Left cardiac atrium (tissue), 4 donors: Measurements from ENCODE around the gene BICDL1. TPM values are rescaled to one million over a fixed set of nuclear protein-coding genes. Genes with fewer than 3 reads are reported as not detected.
A peak's percentile ranks its signal among the peaks of the same experiment; 100 is the strongest.
"Not testable (repeated sequence)": the region's sequence is repeated elsewhere in the genome, so short reads cannot be mapped to it uniquely, and the experiment has no call there.

ENCODE experiments used
- ATAC-seq, 2 donors: fragments of 200-7000 bp; cut with Tn5 transposase; one replicate each; pipeline ENCODE4 v1.9.1; 2020; ENCODE audit warnings: mild to moderate bottlenecking in 2 of 2, moderate library complexity in 2 of 2
- DNase-seq: peaks from one replicate; pipeline ENCODE4 v3.0.0-alpha.2; 2020
- intact Hi-C, 2 donors: fragments of 100-400 bp; cut with DNase I; formaldehyde crosslinking; loops; one replicate each; pipeline versions ENCODE4 v1.14.1 to v1.15.1; 2022 to 2023
- total RNA-seq, 2 donors: library from RNA; stranded (reverse); fragmentation: NEBNext Ultra II Directional; extraction: Animal tissue kit (Norgen Biotek cat#: 25700); gene quantifications; one replicate each; pipeline ENCODE4 v1.2.1, GENCODE V29; 2021
- donor health status: DM: no; HTN: yes; CAD: no.
- donor health status: DM: no; HTN: yes; CAD: no; lungs with severe emphysema.
- donor health status: DM: yes; HTN: yes; CAD: no.
- donor health status: Dilated cardiomyopathy.

Gene BICDL1
- total RNA-seq, 2 donors from 2014 or later = 12.6 to 13.4 TPM

- ATAC-seq (no peak), DNase-seq (no peak)
- intact Hi-C loops = no loop called here
Measured at GRCh38 chr12:119996417-119996816, 7.4 kb downstream of the BICDL1 start.

GRCh38 chr12:119998471-119999245 lies 9.6 kb downstream of the BICDL1 start:
- no peak for ATAC-seq
- intact Hi-C loops = no loop called here
- DNase-seq = no peak

GRCh38 chr12:120000556-120000955 lies 11.5 kb downstream of the BICDL1 start:
- intact Hi-C loops = no loop called here
- DNase-seq = no peak
- ATAC-seq = no peak

- intact Hi-C loops = no loop called here
- no peak for DNase-seq
- peak in 1 of 2 donors; percentile 63 for ATAC-seq
Measured at GRCh38 chr12:120006258-120006975, 17.4 kb downstream of the BICDL1 start.

- DNase-seq = no peak
- intact Hi-C loops = no loop called here
Measured at GRCh38 chr12:120007272-120007671, 18.2 kb downstream of the BICDL1 start.

GRCh38 chr12:120010661-120011230 lies 21.7 kb downstream of the BICDL1 start:
- intact Hi-C loops = no loop called here
- no peak for DNase-seq
- no peak for ATAC-seq

More at GRCh38 chr12:120007272-120007671, 18.2 kb downstream of the BICDL1 start:
- ATAC-seq = peak in 1 of 2 donors; percentile 30

DNA sequence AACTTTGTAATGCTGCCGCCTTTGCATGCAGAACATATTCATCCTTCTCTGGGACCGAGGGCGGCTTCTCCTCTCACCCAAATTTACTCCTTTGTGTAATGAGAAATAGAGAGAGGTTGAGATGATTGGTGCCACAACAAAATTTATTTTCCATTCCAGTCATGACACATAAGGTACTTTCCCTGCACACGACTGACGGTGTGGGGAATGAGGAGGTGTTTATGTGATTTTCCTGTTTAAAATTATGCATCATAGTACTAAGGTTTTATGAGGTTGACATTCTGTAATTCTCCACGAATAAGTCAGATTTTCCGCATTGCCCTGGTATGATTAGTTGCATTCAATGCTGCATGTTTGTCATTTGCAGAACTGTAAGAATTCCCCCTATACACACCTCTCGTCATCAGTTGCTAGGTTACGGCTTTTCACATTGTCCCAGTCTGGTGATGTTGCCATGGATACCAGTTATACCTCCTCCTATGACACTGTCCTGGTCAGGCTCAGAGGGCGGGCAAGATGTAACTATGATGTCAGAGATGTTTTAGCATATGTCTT lies 23.1 kb downstream of the BICDL1 start:
- DNase-seq = no peak
- ATAC-seq = no peak
- intact Hi-C loops = no loop called here

DNA sequence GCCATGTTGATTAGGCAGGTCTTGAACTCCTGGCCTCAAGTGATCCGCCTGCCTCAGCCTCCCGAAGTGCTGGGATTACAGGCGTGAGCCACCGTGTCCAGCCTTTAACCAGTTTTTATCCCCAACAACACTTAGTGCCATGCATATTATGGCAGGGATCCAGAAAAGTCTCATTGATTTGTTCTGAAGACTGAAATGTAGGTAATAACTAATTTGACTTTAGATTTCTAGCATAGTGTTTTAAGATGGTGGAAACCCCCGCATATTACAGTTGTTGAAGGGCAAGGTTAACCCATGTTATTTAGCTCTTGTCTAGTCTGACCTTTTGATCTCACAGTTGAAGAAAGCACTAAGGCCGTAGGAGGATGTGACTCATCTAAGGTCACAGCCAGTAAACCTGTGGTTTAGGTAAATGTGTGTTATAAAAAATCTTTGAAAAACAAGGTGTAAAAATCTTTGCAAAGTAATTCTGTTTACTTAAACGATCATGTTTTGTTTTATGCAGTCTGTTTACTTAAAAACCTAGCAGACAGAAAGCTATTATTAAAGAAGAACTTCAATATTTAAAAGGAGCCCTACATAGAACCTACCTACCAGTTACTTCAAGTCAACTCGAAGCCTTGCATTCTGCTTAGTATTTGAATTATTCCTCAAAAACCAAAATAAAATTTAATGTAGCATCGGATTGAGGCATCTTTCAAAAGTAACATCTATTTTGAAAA lies 24.8 kb downstream of the BICDL1 start:
- ATAC-seq = peak in 1 of 2 donors; percentile 30
- no peak for DNase-seq
- intact Hi-C loops = no loop called here

- ATAC-seq, intact Hi-C loops, DNase-seq: not testable (repeated sequence)
Measured at GRCh38 chr12:120014381-120014735, 25.3 kb downstream of the BICDL1 start.

DNA sequence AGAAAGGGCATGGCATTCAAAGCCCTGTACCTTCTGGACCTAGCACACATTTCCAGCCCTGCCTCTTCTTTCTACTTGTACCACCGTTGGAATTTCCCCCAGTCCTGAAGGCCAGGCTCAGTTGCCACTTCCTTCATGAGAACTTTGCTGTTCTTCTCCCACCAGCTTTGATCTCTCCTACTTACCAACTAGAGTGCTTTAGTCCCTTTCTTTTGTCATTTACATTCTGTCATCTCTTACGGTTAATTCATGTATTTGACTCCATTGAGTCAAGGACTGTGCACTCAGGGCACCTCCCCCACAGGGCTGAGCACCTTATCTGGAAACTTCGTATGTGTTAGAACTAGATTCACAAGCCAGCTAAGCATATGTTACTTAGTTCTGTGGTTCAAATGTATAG lies 26.3 kb downstream of the BICDL1 start:
- DNase-seq (no peak), ATAC-seq (no peak)
- intact Hi-C loops = no loop called here

DNA sequence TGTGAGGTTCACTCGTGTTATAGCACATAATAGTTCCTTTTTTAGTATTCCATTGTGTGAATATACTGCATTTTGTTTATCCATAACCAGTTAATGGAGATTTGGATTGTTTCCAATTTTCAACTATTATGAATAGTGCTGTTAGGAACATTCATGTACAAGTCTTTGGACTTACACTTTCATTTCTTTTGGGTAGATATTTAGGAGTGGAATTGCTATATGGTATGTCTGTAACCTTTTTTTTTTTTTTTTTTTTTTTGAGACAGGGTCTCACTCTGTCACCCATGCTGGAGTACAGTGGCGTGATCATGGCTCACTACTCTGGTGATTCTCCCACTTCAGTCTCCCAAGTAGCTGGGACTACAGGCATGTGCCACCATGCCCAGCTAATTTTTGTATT lies 27.2 kb downstream of the BICDL1 start:
- ATAC-seq, DNase-seq, intact Hi-C loops: not testable (repeated sequence)

DNA sequence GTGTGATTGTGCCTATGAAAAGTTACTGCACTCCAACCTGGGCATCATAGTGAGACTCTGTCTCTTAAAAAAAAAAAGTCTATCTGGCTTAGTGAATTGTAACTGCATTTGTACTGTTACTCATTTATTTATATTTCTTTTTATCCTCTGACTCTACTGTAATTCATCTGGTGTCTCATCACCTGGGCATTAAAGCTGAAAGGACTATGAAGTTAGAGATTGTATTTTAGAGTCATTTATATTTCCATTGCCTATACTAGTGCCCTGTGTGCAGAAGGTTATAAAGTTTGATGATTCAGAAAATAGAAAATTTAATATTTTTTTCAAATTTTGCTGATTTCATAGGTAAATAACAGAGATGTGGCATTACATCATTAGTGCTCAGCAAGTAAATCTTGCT lies 30.2 kb downstream of the BICDL1 start:
- DNase-seq (no peak), ATAC-seq (no peak)
- intact Hi-C loops = no loop called here

DNA sequence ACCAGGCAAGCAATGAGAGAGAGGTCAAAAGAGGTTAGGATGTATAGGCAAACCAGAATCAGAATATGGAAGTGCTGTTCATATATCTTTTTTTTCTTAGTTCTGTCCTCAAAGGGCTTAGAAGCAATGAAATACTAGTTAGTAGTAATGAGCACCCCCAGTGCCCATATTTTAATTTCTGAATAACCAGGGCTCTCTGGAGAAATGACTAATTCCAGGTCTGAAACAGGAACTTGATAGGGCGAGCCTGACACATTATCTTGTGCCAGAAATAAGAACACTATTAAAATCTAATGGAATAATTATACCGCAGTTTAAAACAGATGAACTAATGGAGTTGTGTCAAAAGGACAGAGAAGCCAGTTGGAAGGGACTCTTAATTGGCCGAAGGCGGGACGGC lies 30.9 kb downstream of the BICDL1 start:
- intact Hi-C loops = no loop called here
- DNase-seq = no peak

DNA sequence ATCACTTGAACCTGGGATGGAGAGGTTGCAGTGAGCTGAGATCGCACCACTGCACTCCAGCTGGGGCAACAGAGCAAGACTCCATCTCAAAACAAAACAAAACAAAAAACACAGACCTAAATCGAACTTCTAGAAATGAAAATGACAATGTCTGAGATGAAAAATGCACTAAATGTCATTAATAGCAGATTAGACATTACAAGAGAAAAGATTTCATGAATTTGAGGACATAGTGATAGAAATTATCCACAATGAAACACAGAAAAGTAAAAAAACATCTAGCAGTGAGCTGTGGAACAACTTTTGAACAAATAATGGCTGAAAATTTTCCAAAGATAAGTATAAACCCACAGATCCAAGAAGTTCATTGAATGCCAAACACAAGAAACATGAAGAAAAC lies 35.2 kb downstream of the BICDL1 start:
- intact Hi-C loops = no loop called here
- ATAC-seq = no peak
- no peak for DNase-seq

More for the DNA sequence above, 30.9 kb downstream of the BICDL1 start:
- no peak for ATAC-seq

- intact Hi-C loops = no loop called here
- no peak for ATAC-seq
Measured at GRCh38 chr12:120025640-120026039, 36.6 kb downstream of the BICDL1 start.

DNA sequence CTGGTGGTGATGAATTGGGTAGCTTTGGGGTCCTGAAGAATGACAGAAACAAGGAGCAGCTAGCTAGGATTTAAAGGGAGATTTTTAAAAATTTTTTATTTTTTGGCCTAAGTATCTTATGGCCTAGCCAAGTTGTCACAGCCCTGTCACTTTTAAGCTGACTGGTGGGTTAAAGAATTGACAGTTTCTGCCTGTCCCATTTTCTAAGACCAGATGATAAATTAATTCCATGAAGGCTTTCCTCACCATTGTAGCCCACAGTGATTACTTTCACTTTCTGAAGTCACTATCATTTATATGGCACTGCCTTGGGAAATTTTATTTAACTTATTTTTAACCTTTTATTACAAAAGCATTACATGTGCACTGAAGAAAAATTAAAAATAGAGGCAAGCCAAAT lies 43.2 kb downstream of the BICDL1 start:
- no peak for ATAC-seq
- intact Hi-C loops = no loop called here

More at GRCh38 chr12:120025640-120026039, 36.6 kb downstream of the BICDL1 start:
- DNase-seq = no peak

GRCh38 chr12:120037851-120038250 lies 48.8 kb downstream of the BICDL1 start:
- intact Hi-C loops = no loop called here
- DNase-seq (no peak), ATAC-seq (no peak)

More for the DNA sequence above, 43.2 kb downstream of the BICDL1 start:
- no peak for DNase-seq

DNA sequence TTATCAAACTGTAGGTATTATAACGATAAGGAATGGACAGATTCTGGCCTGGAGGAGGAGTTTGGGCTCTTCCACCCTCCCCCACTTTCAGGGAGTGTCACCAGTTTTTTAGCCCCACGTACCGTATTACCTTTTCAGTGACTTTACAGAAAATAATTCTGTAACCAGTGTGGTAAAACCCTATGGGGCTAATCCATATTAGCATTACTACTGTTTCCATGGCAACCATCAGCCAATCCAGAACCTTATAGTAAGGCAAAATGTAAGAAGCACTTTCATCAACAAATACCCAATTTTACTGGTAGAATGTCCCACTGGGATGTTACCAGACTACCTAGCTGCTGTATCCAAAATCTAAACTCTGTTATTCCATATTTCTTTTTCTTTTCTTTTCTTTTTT lies 50.7 kb downstream of the BICDL1 start:
- intact Hi-C loops = no loop called here
- DNase-seq (no peak), ATAC-seq (no peak)
